Bronchial smooth muscle cell (primary cell): ENCODE data around the gene TRPM1. TPM values are rescaled to one million over a fixed set of nuclear protein-coding genes. Genes with fewer than 3 reads are reported as not detected.

Experiments
- total RNA-seq: library from RNA; depleted of rRNA; stranded (reverse); fragments of >200 nt; gene quantifications from 2 replicates; pipeline ENCODE4 v1.2.1, GENCODE V29; 2014

The TRPM1 gene
- total RNA-seq: not detected in 2 replicates

GRCh38 chr15:31101262-31102038 lies at the start of gene TRPM1:
Gene TRPM1, minus strand, starts transcription at chr15:31101725. Its CDS starts 20,370 bp downstream, at chr15:31081355.

GRCh38 chr15:30991255-30992235 lies 110.0 kb downstream of the TRPM1 start, which contains the start of gene MTMR10:
Gene MTMR10, minus strand, starts transcription at chr15:30991628. Its CDS starts 122 bp downstream, at chr15:30991506.

Other genes starting within 250 kb of the TRPM1 start
- 14.9 and 15.4 TPM in 2 replicates for gene FAN1, start 197.8 kb downstream of the TRPM1 start, total RNA-seq
- 8.4 and 9.1 TPM in 2 replicates for gene MTMR10, start 110.1 kb downstream of the TRPM1 start, total RNA-seq
- 16.1 and 19.6 TPM in 2 replicates for gene KLF13, start 225.1 kb upstream of the TRPM1 start, total RNA-seq